Mononuclear cell (primary cell): ENCODE results near the gene PIK3R6. TPM values are rescaled to one million over a fixed set of nuclear protein-coding genes. Genes with fewer than 3 reads are reported as not detected.
"Not testable (repeated sequence)": the region's sequence is repeated elsewhere in the genome, so short reads cannot be mapped to it uniquely, and the experiment has no call there.

Source experiments
- H3K27me3 ChIP-seq: 2 replicates; pipeline ENCODE4 v1.6.0; 2011; ENCODE audit warnings: low read length, control low read depth; ENCODE audit not compliant: insufficient read depth
- H3K4me1 ChIP-seq: 2 replicates; pipeline ENCODE4 v1.5.1; 2011; ENCODE audit warnings: mild to moderate bottlenecking, low read length, control low read depth; ENCODE audit not compliant: insufficient read depth
- H3K4me3 ChIP-seq: 2 replicates; pipeline ENCODE4 v1.5.1; 2011; ENCODE audit warnings: mild to moderate bottlenecking, low read length, moderate library complexity
- H3K9me3 ChIP-seq: 2 replicates; pipeline ENCODE4 v1.5.1; 2011; ENCODE audit warnings: low read depth, mild to moderate bottlenecking, control low read depth, low read length
- total RNA-seq: library from RNA; depleted of rRNA; stranded (reverse); fragments of >200 nt; gene quantifications from one replicate; pipeline ENCODE4 v1.2.3, GENCODE V29; 2012

The PIK3R6 gene
- total RNA-seq, 1 donor = 1.5 TPM

DNA sequence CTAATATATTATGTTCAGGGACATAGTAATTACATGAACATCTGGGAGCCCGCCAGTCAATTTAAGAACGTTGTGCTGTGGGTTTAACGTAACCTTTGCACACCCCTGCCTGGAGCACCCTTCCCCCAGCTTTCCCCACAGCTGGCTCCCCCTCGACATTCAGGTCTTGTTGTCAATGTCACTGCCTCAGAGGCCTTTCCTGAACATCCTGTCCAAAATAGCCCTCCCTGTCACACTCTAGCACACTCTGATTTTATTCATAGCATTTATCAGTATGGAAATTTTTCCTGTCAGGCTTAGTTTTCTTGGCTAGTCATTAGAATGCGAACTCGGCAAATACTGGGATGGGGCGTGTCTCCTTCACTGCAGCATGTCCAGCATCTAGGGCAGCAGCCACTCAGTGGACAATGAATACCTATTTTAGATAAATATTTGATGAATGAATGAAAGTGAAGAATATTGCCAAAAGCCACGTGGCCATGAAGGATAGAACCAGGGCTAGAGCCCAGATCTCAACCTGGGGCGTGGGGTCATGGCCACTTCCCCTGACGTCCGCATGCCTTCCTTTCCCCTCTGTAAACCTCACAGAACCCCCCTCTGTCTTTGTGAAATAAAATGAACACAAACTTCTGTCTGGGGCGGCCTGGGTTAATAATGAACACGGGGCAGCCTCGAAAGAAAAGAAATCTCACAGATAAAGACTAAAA lies 10.5 kb downstream of the PIK3R6 start:
- Histone ChIP-seq H3K27me3 (no peaks in the 10 kb centered on the region), H3K4me3 (no peak overlapping the region), H3K9me3 (no peaks in the 10 kb centered on the region), H3K4me1 (peaks cover 51% of the 10 kb centered on the region)

DNA sequence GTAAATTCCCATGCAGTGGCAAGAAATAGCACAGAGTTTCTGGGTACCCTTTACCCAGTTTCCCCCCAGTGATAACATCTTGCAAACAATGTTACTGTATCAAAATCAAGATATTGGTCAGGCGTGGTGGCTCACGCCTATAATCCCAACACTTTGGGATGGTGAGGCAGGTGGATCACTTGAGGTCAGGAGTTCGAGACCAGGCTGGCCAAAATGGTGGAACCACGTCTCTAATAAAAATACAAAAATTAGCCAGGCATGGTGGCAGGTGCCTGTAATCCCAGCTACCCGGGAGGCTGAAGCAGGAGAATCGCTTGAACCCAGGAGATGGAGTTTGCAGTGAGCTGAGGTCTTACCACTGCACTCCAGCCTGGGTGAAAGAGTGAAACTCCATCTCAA lies 11.3 kb downstream of the PIK3R6 start:
- not testable (repeated sequence) for H3K9me3 ChIP-seq, H3K4me3 ChIP-seq, H3K27me3 ChIP-seq
- H3K4me1 ChIP-seq = peaks cover 43% of the 10 kb centered on the region

DNA sequence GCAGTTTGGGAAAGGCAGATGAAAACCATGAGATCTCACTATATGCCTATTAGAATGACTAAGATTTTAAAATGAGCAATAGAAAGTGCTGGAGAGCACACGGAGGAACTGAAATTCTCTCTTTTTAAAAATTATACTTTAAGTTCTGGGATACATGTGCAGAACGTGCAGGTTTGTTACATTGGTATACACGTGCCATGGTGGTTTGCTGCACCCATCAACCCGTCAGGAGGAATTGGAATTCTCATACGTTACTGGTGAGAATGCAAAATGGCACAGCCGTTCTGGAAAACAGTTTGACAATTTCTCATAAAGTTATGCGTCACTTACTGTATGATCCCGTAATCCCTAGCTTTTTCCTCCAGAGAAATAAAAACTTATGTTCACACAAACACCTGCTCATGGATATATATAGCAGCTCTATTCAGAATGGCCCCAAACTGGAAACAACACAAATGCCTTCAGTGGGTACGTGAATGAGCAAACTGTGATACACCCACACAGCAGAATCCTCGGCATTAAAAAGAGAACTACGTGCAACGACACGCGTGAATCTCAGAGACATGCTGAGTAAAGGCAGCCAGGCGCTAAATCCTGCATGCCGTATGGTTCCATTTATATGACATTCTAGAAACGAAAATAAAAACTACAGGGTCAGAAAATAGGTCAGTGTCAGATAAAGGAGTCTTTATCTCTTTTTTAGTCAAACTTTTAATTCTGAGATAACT lies 11.8 kb downstream of the PIK3R6 start:
- Histone ChIP-seq H3K9me3 (no peaks in the 10 kb centered on the region), H3K4me3 (no peak overlapping the region)

DNA sequence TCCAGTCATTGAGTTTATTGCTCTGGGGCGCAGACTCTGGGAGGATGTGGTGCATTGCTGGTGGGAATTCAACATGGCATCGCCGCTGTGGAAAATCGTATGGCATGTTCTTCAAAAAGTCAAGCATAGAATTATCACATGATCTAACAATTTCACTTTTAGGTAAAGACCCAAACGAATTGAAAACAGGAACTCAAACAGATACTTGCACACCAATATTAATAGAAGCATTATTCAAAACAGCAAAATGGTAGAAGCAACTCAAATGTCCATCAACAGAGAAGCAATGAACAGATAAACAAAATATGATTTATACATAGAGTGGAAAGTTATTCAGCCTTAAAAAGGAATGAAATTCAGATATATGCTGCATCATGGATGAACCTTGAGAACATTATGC lies 15.9 kb downstream of the PIK3R6 start:
- Histone ChIP-seq H3K4me1 (no peaks in the 10 kb centered on the region), H3K27me3 (no peaks in the 10 kb centered on the region), H3K9me3 (no peaks in the 10 kb centered on the region), H3K4me3 (no peak overlapping the region)

More for the DNA sequence above, 11.8 kb downstream of the PIK3R6 start:
- Histone ChIP-seq H3K27me3 (no peaks in the 10 kb centered on the region), H3K4me1 (peaks cover 37% of the 10 kb centered on the region)

DNA sequence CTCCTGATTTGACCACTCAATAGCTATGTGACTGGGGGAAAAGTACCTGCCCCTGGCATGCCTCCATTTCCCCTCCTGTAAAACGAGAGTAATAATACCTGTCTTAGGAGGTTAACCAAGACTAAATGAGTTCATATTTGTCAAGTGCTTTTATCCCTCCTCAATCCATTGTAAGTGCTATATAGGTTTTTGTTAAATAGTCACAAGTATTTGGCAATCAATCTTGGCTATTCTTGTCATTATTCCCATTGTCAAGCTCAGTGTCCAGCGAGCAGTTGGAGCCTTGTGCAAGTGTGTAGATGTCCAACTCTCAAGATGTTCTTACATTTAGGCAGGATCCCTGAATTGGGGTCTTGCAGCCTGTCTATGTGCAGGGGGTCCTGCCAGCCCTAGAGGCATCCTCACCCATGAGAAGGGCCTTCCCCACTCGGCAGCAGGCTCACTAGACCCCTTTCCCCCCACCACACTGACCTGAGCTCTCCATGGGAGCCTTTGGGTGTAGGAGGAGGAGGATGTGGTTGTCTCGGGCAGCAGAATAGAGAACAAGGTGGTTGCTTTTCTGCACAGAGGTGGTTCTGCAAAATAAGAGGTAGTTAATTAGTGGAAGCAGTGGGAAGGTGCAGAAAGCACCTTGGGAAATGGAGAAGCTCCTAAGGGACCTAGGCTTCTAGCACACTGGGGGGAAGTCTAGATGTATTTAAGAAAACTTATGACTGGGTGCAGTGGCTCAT lies 18.0 kb downstream of the PIK3R6 start:
- Histone ChIP-seq H3K4me1 (no peaks in the 10 kb centered on the region), H3K9me3 (no peaks in the 10 kb centered on the region), H3K27me3 (no peaks in the 10 kb centered on the region)

DNA sequence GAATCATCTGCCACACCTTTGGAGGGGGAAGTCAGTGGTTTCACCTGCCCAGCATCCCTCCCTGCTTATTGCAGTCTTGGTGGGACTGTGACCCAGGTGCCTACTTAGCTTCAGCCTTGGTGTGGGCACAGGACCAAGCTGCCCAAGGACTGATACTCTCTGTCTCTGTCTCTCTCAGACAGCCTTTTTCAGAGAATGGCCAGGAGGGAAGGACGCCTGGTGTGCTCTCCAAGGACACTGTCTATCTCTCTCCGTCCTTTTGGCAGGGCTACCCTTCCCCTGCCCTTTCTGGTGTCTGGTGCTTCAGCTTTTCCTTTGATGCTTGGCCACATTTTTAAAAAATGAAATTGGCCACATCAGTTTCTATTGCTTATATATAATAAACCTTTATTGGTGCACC lies 19.6 kb downstream of the PIK3R6 start:
- no peaks in the 10 kb centered on the region for H3K9me3 ChIP-seq
- no peaks in the 10 kb centered on the region for H3K27me3 ChIP-seq
- H3K4me3 ChIP-seq = no peak overlapping the region
- peaks cover 9% of the 10 kb centered on the region for H3K4me1 ChIP-seq

More for the DNA sequence above, 18.0 kb downstream of the PIK3R6 start:
- H3K4me3 ChIP-seq = no peak overlapping the region

DNA sequence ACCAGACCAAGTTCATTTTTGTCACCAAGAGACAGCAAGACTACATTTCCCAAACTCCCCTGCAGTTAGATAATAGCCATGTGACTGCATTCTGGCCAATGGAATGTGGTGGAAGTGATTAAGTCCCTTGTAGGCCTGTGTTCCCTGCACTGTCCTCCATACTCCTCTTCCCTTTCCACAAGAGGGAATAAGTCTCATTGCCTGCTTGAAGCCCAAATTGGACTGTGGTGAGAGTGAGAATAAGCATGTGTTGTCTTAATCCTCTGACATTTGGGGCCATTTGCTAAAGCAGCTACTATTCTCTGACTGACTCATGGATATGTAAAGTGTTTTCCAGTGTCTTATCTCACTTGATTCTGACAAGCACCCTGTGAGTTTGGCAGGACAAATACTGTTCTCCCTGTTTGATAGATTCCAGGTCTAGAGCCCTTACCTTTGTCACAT lies 20.7 kb downstream of the PIK3R6 start:
- no peaks in the 10 kb centered on the region for H3K9me3 ChIP-seq
- H3K4me1 ChIP-seq = peaks cover 18% of the 10 kb centered on the region
- H3K27me3 ChIP-seq = no peaks in the 10 kb centered on the region
- H3K4me3 ChIP-seq = no peak overlapping the region

DNA sequence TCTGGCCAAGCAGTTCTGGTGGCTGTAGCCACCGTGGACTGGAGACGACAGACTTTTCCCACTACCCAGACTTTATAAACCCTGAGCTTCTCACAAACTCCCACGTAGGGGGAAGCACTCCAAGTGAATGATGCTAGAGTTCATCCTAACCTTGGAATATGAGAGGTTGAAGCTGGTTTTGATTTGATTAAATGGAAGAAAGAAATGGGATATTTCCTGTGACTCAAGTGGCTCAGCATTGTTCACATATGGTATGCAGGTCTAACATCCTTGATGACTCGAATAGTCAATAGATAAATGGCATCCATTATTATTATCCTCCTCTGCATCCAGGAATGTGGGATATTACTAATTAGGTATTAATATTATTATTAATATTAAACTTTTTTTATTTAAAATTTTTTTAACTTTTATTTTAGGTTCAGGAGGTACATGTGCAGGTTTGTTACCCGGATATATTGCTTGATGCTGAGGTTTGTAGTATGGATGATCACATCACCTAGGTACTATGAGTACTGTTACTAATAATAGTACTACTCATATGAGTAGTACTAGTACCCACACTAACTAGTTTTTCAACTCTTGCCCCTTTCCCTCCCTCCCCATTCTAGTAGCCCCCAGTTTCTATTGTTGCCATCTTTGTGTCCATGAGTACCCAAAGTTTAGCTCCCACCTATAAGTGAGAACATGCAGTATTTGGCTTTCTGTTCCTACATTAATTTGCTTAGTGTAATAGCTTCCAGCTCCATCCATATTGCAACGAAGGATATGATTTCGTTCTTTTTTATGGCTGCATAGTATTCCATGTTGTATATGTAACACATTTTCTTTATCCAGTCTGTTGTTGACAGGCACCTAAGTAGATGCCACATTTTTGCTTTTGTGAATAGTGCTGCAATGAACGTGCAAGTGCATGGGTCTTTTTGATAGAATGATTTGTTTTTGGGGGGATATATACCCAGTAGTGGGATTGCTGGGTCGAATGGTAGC lies 22.9 kb downstream of the PIK3R6 start:
- peaks cover 18% of the 10 kb centered on the region for H3K4me1 ChIP-seq
- H3K9me3 ChIP-seq = no peaks in the 10 kb centered on the region
- H3K4me3 ChIP-seq = no peak overlapping the region

DNA sequence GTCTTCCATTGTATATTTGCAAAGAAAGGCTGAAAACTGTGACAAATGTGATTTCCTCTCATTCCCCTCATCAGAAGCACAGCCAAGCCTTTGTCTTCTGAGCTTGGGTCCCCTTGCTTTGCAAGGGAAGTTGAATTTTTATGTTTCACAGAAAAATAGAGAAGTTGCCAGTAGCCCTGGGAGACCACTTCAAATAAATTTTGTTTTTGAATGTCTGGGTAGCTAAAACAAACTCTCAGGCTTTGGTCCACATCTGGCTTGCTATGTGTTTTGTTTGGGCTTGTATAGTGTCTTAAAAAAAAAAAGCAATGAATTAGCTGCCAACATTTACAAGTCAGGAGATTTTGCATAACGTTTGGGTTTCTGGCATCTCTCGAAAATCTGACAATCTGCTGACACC lies 24.1 kb downstream of the PIK3R6 start:
- no peaks in the 10 kb centered on the region for H3K27me3 ChIP-seq
- peaks cover 18% of the 10 kb centered on the region for H3K4me1 ChIP-seq
- no peaks in the 10 kb centered on the region for H3K9me3 ChIP-seq
- no peak overlapping the region for H3K4me3 ChIP-seq

More for the DNA sequence above, 22.9 kb downstream of the PIK3R6 start:
- no peaks in the 10 kb centered on the region for H3K27me3 ChIP-seq

DNA sequence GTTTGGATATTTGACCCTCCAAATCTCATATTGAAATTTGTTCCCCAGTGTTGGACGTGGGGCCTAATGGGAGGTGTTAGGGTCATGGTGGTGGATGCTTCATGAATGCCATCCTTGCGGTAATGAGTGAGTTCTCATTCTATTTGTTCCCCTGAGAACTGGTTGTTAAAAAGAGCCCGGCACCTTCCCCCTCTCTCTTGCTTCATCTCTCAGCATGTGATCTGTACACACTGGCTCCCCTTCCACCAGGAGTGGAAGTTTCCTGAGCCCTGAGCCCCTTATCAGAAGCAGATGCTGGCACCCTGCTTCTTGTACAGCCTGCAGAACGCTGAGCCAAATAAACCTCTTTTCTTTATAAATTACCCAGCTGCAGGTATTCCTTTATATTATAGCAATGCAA lies 25.6 kb downstream of the PIK3R6 start:
- Histone ChIP-seq H3K4me3 (no peak overlapping the region), H3K4me1 (peaks cover 18% of the 10 kb centered on the region), H3K27me3 (no peaks in the 10 kb centered on the region), H3K9me3 (no peaks in the 10 kb centered on the region)

DNA sequence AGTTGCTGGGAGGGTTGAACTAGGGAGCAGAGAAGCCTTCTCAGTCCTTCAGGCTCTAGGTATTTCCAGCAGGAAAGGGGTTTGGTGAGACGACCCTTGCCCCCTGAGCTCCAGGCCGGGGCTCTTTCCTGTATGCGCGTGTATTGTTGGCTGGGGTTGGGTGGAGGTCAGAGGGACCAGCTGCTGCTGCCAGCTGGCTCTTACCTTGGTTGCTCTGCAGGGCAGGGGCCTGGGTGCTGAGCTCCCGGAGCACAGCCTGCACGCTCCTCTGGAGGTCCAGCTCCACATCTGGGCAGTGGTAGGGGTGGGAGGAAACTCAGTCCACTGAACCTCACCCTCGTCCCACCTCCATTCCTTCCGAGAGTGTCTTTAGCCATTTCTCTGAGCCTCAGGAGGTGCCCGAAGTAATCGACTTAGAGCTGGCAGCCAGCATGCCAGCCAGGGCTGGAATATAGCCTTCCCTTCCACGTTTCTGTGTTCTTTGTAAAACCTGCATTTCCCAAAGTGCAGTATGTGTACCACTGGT lies 28.0 kb downstream of the PIK3R6 start:
- H3K27me3 ChIP-seq = no peaks in the 10 kb centered on the region
- no peaks in the 10 kb centered on the region for H3K9me3 ChIP-seq
- H3K4me1 ChIP-seq = peaks cover 18% of the 10 kb centered on the region
- no peak overlapping the region for H3K4me3 ChIP-seq

DNA sequence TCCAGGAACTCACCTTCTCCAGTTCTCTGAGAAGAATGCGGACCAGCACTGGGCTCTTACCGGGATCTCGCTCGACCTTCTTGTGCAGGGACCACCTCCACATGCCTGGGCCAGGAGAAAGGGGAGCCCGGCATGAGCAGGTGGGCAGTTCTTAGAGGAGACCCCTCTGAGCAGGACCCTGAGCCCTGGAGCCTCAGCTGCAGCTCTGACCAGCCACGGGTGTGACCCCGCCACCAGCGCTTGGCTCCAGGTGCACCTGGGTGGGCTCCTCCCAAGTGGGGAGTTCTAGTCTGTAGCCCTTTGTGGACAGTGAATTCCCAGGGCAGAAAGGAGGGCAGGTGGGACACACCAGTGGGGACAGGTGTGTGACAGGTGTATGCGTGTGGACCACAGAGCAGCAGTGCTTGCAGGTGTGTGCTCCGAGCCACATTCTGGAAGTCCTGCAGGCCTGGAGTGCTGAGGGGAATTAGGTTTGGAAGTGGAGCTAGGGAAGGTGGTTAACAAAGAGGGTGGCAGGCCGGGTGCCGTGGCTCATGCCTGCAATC lies 28.9 kb downstream of the PIK3R6 start:
- H3K27me3 ChIP-seq = no peaks in the 10 kb centered on the region
- peaks cover 16% of the 10 kb centered on the region for H3K4me1 ChIP-seq
- H3K9me3 ChIP-seq = no peaks in the 10 kb centered on the region
- no peak overlapping the region for H3K4me3 ChIP-seq

DNA sequence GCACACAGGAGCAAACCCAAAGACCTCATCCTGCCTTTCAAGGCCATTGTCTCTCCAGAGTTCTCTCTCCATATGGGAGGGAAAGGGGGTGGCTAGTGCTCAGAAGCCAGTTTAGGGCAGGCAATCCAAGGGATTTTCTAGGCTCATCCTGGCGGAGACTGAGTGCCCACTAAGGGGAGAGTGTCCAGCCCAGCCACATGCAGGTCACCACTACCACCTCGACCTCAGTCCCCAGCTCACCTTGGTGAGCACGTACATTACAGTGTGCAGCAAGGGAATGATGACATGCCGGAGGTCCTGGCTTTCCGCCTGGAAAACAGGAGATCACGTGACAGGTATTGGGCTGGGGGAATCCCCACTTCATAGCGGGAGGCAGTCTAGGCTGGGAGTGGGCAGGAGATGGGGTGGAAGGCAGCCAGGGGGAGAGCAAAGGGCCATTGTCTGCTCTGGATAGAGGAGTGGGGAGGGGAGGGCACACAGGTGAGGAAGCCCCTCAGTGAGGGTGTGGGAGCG lies 29.9 kb downstream of the PIK3R6 start:
- Histone ChIP-seq H3K27me3 (no peaks in the 10 kb centered on the region), H3K4me3 (no peak overlapping the region), H3K9me3 (no peaks in the 10 kb centered on the region), H3K4me1 (peaks cover 6% of the 10 kb centered on the region)
